HG03520 (cell line): ENCODE data around the gene SYT9.
A peak's percentile ranks its signal among the peaks of the same experiment; 100 is the strongest.

Experiments used
- ATAC-seq: cut with Tn5 transposase; IDR thresholded peaks from one replicate; pipeline ENCODE4 v1.9.1; 2021; ENCODE audit warnings: mild to moderate bottlenecking, moderate library complexity; ENCODE audit not compliant: unreplicated experiment

SYT9 gene

GRCh38 chr11:7457211-7457610 lies 205.5 kb downstream of the SYT9 start:
- no peak for ATAC-seq

GRCh38 chr11:7462706-7463105 lies 211.0 kb downstream of the SYT9 start:
- ATAC-seq: no peak

GRCh38 chr11:7467652-7468051 lies 215.9 kb downstream of the SYT9 start:
- ATAC-seq: no peak

- ATAC-seq: no peak
Measured at GRCh38 chr11:7469351-7469865, 217.7 kb downstream of the SYT9 start.

- ATAC-seq: no peak
Measured at GRCh38 chr11:7471071-7471470, 219.4 kb downstream of the SYT9 start.

- peak; percentile 75 for ATAC-seq
Measured at GRCh38 chr11:7473717-7474116, 222.0 kb downstream of the SYT9 start.

GRCh38 chr11:7480113-7480512 lies 228.4 kb downstream of the SYT9 start:
- no peak for ATAC-seq

GRCh38 chr11:7484131-7484530 lies 232.4 kb downstream of the SYT9 start:
- ATAC-seq: no peak

- ATAC-seq: no peak
Measured at GRCh38 chr11:7484645-7485044, 232.9 kb downstream of the SYT9 start.

GRCh38 chr11:7485186-7486097 lies 233.7 kb downstream of the SYT9 start, which contains the start of gene OLFML1:
Gene OLFML1, plus strand, starts transcription at chr11:7485506. Its CDS starts 370 bp downstream, at chr11:7485876.
- ATAC-seq: no peak

GRCh38 chr11:7486098-7486780 lies 234.5 kb downstream of the SYT9 start:
- ATAC-seq: no peak

- no peak for ATAC-seq
Measured at GRCh38 chr11:7486781-7487140, 235.1 kb downstream of the SYT9 start.

GRCh38 chr11:7487360-7487759 lies 235.7 kb downstream of the SYT9 start:
- no peak for ATAC-seq

- ATAC-seq: no peak
Measured at GRCh38 chr11:7488681-7489080, 237.0 kb downstream of the SYT9 start.

- ATAC-seq: no peak
Measured at GRCh38 chr11:7489376-7489775, 237.7 kb downstream of the SYT9 start.

- no peak for ATAC-seq
Measured at GRCh38 chr11:7490054-7490453, 238.3 kb downstream of the SYT9 start.

- ATAC-seq: no peak
Measured at GRCh38 chr11:7490535-7490934, 238.8 kb downstream of the SYT9 start.

GRCh38 chr11:7492253-7492652 lies 240.5 kb downstream of the SYT9 start:
- ATAC-seq: no peak

GRCh38 chr11:7493670-7494069 lies 242.0 kb downstream of the SYT9 start:
- ATAC-seq: no peak

- ATAC-seq: no peak
Measured at GRCh38 chr11:7494086-7494745, 242.5 kb downstream of the SYT9 start.

- ATAC-seq: peak; percentile 91
Measured at GRCh38 chr11:7495882-7496551, 244.3 kb downstream of the SYT9 start.
